Heart right ventricle (tissue), 16 donors: ENCODE measurements around the gene NANOS3. TPM values are rescaled to one million over a fixed set of nuclear protein-coding genes. Genes with fewer than 3 reads are reported as not detected.

ENCODE experiments used
- ATAC-seq, 8 donors: fragments of 200-7000 bp; cut with Tn5 transposase; one replicate each; pipeline ENCODE4 v1.9.1; 2020; ENCODE audit warnings: mild to moderate bottlenecking in 8 of 8, moderate library complexity in 8 of 8, moderate number of reproducible peaks in 1 of 8
- DNase-seq, 2 donors: peaks; one replicate each; pipeline ENCODE4 v3.0.0-alpha.2; 2020
- H3K27ac ChIP-seq, 10 donors: fragments of 200-600 bp; sonication (generic) in 2 of 10; one replicate each; pipeline versions ENCODE4 v1.5.0 to v1.8.0; 2020 to 2022; ENCODE audit warnings: mild to moderate bottlenecking in 3 of 10
- H3K27me3 ChIP-seq, 7 donors: fragments of 200-600 bp; one replicate each; pipeline ENCODE4 v1.8.0; 2021 to 2022; ENCODE audit warnings: mild to moderate bottlenecking in 2 of 7
- H3K36me3 ChIP-seq, 9 donors: fragments of 200-600 bp; sonication (generic) in 1 of 9; one replicate each; pipeline versions ENCODE4 v1.5.0 to v1.8.0; 2020 to 2022; ENCODE audit warnings: mild to moderate bottlenecking in 2 of 9
- H3K4me1 ChIP-seq, 9 donors: fragments of 200-600 bp; sonication (generic) in 1 of 9; one replicate each; pipeline versions ENCODE4 v1.5.0 to v1.8.0; 2020 to 2022; ENCODE audit warnings: mild to moderate bottlenecking in 4 of 9
- H3K4me3 ChIP-seq, 10 donors: fragments of 200-600 bp; sonication (generic) in 2 of 10; one replicate each; pipeline versions ENCODE4 v1.5.0 to v1.8.0; 2020 to 2022; ENCODE audit warnings: mild to moderate bottlenecking in 7 of 10, moderate library complexity in 2 of 10
- H3K9me3 ChIP-seq, 11 donors: fragments of 200-600 bp in 10 of 11; sonication (generic) in 2 of 11; one replicate each; pipeline versions ENCODE4 v1.5.0 to v1.8.0; 2013 to 2022; ENCODE audit warnings: mild to moderate bottlenecking in 2 of 11, control low read depth in 1 of 11, moderate library complexity in 1 of 11
- CTCF ChIP-seq, 9 donors: fragments of 200-600 bp; sonication (generic) in 2 of 9; IDR thresholded peaks; one replicate each; pipeline versions ENCODE4 v1.5.0 to v1.8.0; 2021 to 2022; ENCODE audit warnings: antibody characterized with exemption in 9 of 9, mild to moderate bottlenecking in 5 of 9, moderate library complexity in 1 of 9
- WGBS, 2 donors: extraction: QIAGEN DNeasy Blood & Tissue Kit; methylation state at CpG; one replicate each; pipeline ENCODE4 v1.1.7; 2013; ENCODE audit warnings: inconsistent platforms in 1 of 2; 5-methylcytosine and 5-hydroxymethylcytosine counted together
- intact Hi-C, 10 donors: fragments of 100-400 bp; cut with DNase I; formaldehyde crosslinking; loops; one replicate each; pipeline versions ENCODE4 v1.11.1 to v1.14.2; 2022
- polyA plus RNA-seq, 2 donors: library from polyadenylated mRNA; stranded (reverse); fragments of 200-250 nt; gene quantifications; one replicate each; pipeline ENCODE4 v1.2.3, GENCODE V29; 2013
- total RNA-seq, 10 donors: library from RNA; stranded (reverse); fragmentation: NEBNext Ultra II Directional in 3 of 10; extraction: Animal tissue kit (Norgen Biotek cat#: 25700) in 3 of 10; gene quantifications; one replicate each; pipeline versions ENCODE4 v1.2.1 to v1.2.4, GENCODE V29; 2021 to 2023
- donor health status: Arrhythmogenic right ventricular cardiomyopathy.
- donor health status: ischemic (EF 13 %, LVEDD 7.1; RV severe dilation, severe dysfunction).
- donor health status: healthy with polysubstance abuse.
- donor health status: DM: no; HTN: yes; CAD: no.
- donor health status: DM: no; HTN: no; CAD: no.
- donor health status: ischemic (EF 25% LVEDD 6.9; RV normal size, moderate dysfunction).
- donor health status: ischemic (EF 25% LVEDD 5.7; RV mildly dilated, moderate dysfunction).
- donor health status: healthy.
- donor health status: DM: yes; HTN: yes; CAD: no.
- donor health status: Ischemic cardiomyopathy.
- donor health status: ischemic (EF 35%, LVEDD 5.7; RV mildly dilated, moderate dysfunction).
- donor health status: nonischemic (EF 11% LVEDD 7.7; RV severe dilation, severe dysfunction).
- donor health status: DM: yes; HTN: yes; CAD: no.
- donor health status: PGD.
- donor health status: ischemic (EF 29% LVEDD 5.4; RV normal size, mild dysfunction).
- donor health status: nonischemic (EF 23%, LVEDD 6.1; RV moderate dilation, normal function).

Gene NANOS3
- total and polyA plus RNA-seq, 12 donors, result 0.37 to 2.9 (median 0.98) TPM; not detected in 4

GRCh38 chr19:13861714-13862531 is 15.0 kb upstream of the NANOS3 start:
- H3K4me3 ChIP-seq, result peak overlapping the region in 9 of 10 donors; percentile 25 to 59 (median 51)
- ATAC-seq (peak; percentile 91 to 96 (median 94)), DNase-seq (peak; percentile 95)
- H3K27ac ChIP-seq, result peak overlapping the region; percentile 78 to 97 (median 96)
- 2 to 4% methylated on average over 27 of the region's 27 CpGs for WGBS, 2 donors
- peak; percentile 95 to 99 (median 98) for TF ChIP-seq CTCF (IDR thresholded peaks at IDR 0.05)
- peaks cover 9 to 37% (median 27%) of the 10 kb centered on the region in 9 donors for H3K4me1 ChIP-seq
- H3K27me3 ChIP-seq, result peaks cover 0 to 29% (median 0%) of the 10 kb centered on the region in 7 donors
- no peaks in the 10 kb centered on the region for H3K36me3 ChIP-seq
- intact Hi-C loops, result loop anchor here (1.0 to 10.0 kb wide), 11 partner anchors 23 to 587 kb away; partner anchors contain the start of gene ZSWIM4 (in 1 of the 10)
- H3K9me3 ChIP-seq, result no peaks in the 10 kb centered on the region

- no peak for ATAC-seq
- Histone ChIP-seq H3K27me3 (peaks cover 0 to 29% (median 0%) of the 10 kb centered on the region in 7 donors), H3K36me3 (no peaks in the 10 kb centered on the region), H3K9me3 (no peaks in the 10 kb centered on the region), H3K4me1 (peaks cover 9 to 38% (median 27%) of the 10 kb centered on the region in 9 donors), H3K4me3 (peak overlapping the region in 1 of 10 donors; percentile 73), H3K27ac (peak overlapping the region in 5 of 10 donors; percentile 13 to 95 (median 62))
- WGBS, 2 donors, result 42 to 46% methylated on average over 13 of the region's 13 CpGs
- DNase-seq, result no peak
- TF ChIP-seq CTCF (IDR thresholded peaks at IDR 0.05), result no peak
- intact Hi-C loops, result loop anchor here in 9 of 10 donors (5.0 to 10.0 kb wide), 5 partner anchors 67 to 589 kb away; partner anchors contain the start of gene ZSWIM4 (in 1 of the 9)
Observed at GRCh38 chr19:13864046-13864666, 12.8 kb upstream of the NANOS3 start.

DNA sequence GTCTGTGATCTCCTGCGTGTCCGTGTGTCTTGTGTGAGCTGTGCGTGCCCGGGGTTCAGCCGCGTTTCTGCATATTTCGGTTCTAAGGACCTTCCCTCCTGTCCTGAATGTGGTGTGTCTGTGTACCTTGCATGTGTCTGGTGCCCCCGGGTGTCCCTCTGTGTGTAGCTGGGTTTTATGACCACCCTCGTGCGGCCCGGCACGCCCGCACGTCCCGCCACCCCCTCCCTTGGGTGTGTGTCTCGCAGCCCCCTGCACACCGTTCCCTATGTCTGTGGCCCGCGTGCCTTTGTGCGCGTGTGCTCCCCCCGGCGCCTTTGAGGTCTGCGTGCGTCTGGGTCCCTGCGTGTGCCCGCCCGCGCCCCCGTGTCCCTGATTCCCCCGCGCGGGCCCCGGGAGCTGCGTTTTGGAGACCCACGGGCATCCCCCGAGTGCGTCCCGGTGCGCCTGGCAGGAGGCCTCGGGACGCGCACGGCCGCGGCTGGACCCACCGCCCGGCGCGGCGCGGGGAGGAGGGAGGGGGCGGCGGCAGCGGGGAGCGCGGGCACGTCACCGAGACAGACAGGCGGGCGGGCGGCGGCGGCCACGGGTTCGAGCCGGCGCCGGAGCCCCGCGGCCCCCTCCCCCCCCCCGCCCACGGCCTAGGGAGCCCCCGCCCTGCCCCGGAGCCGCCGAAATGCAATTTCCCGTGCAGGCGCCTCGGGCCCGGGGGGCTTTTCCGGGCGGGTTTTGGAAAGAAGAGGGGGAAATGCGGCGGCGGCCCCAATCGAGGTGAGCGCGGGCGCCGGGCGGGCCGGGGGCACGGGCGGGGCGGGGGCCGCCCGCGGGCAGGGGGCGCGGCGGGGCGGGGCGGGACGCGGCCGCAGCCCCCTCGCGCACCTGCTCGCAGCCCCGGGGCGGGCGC is 12.0 kb upstream of the NANOS3 start:
- peak overlapping the region in 9 of 10 donors; percentile 64 to 92 (median 77) for H3K4me3 ChIP-seq
- ATAC-seq (no peak), DNase-seq (no peak)
- 6 to 16% methylated on average over 45 to 107 of the region's 113 CpGs for WGBS, 2 donors
- H3K36me3 ChIP-seq, result no peaks in the 10 kb centered on the region
- H3K4me1 ChIP-seq, result peaks cover 9 to 38% (median 27%) of the 10 kb centered on the region in 9 donors
- intact Hi-C loops, result loop anchor here in 9 of 10 donors (5.0 to 10.0 kb wide), 5 partner anchors 68 to 590 kb away; partner anchors contain the start of gene ZSWIM4 (in 1 of the 9)
- H3K27me3 ChIP-seq, result peaks cover 0 to 29% (median 0%) of the 10 kb centered on the region in 7 donors
- H3K27ac ChIP-seq, result peak overlapping the region in 6 of 10 donors; percentile 13 to 81 (median 62)
- no peak for TF ChIP-seq CTCF (IDR thresholded peaks at IDR 0.05)
- H3K9me3 ChIP-seq, result no peaks in the 10 kb centered on the region
